Hepatocyte (in vitro differentiated cells): Measurements from ENCODE around the gene RAB11FIP4. TPM values are rescaled to one million over a fixed set of nuclear protein-coding genes. Genes with fewer than 3 reads are reported as not detected.

Source experiments
- DNase-seq: peaks from one replicate; pipeline ENCODE4 v3.0.0-alpha.2; 2016; ENCODE audit warnings: low spot score
- H2AFZ ChIP-seq: fragments of 200-600 bp; sonication (generic); 2 replicates; pipeline ENCODE4 v1.6.0; 2016; ENCODE audit warnings: antibody characterized with exemption, mild to moderate bottlenecking
- H3K27ac ChIP-seq: fragments of 200-600 bp; sonication (generic); 2 replicates; pipeline ENCODE4 v1.5.1; 2016; ENCODE audit warnings: mild to moderate bottlenecking
- H3K27me3 ChIP-seq: fragments of 200-600 bp; sonication (generic); 2 replicates; pipeline ENCODE4 v1.6.1; 2016
- H3K36me3 ChIP-seq: fragments of 200-600 bp; sonication (generic); replicated peaks from 2 replicates; pipeline ENCODE4 v1.5.1; 2016; ENCODE audit warnings: low read depth; ENCODE audit not compliant: insufficient read depth
- H3K4me1 ChIP-seq: fragments of 200-600 bp; sonication (generic); 2 replicates; pipeline ENCODE4 v1.5.1; 2016; ENCODE audit warnings: mild to moderate bottlenecking, moderate library complexity; ENCODE audit not compliant: insufficient read depth
- H3K4me2 ChIP-seq: fragments of 200-600 bp; sonication (generic); 2 replicates; pipeline ENCODE4 v1.6.0; 2016
- H3K4me3 ChIP-seq: fragments of 200-600 bp; sonication (generic); 2 replicates; pipeline ENCODE4 v1.5.1; 2016; ENCODE audit warnings: mild to moderate bottlenecking
- H3K79me2 ChIP-seq: fragments of 200-600 bp; sonication (generic); 2 replicates; pipeline ENCODE4 v1.6.0; 2017; ENCODE audit warnings: mild to moderate bottlenecking
- H3K9me2 ChIP-seq: fragments of 200-600 bp; sonication (generic); replicated peaks from 2 replicates; pipeline ENCODE4 v1.6.0; 2017; ENCODE audit warnings: mild to moderate bottlenecking; ENCODE audit not compliant: insufficient read depth
- H3K9me3 ChIP-seq: fragments of 200-600 bp; sonication (generic); 2 replicates; pipeline ENCODE4 v1.5.1; 2016; ENCODE audit warnings: low read depth, mild to moderate bottlenecking
- H4K20me1 ChIP-seq: fragments of 200-600 bp; sonication (generic); 2 replicates; pipeline ENCODE4 v1.6.0; 2016; ENCODE audit warnings: mild to moderate bottlenecking; ENCODE audit not compliant: insufficient read depth, poor library complexity, severe bottlenecking
- EZH2 ChIP-seq: fragments of 200-600 bp; sonication (generic); IDR thresholded peaks from 2 replicates; pipeline ENCODE4 v1.6.1; 2016; ENCODE audit warnings: antibody characterized with exemption, mild to moderate bottlenecking, borderline replicate concordance
- EZH2phosphoT487 ChIP-seq: fragments of 200-600 bp; sonication (generic); IDR thresholded peaks from one replicate; pipeline ENCODE4 v1.6.1; 2018; ENCODE audit warnings: antibody characterized with exemption, mild to moderate bottlenecking, low read depth, moderate library complexity; ENCODE audit not compliant: unreplicated experiment, severe bottlenecking
- WGBS: methylation state at CpG from one replicate; pipeline ENCODE4 v1.1.6; 2016; ENCODE audit warnings: low lambda C conversion rate; ENCODE audit errors: missing lambda C conversion rate; 5-methylcytosine and 5-hydroxymethylcytosine counted together
- polyA plus RNA-seq: library from polyadenylated mRNA; unstranded; fragments of >200 nt; fragmentation: Nextera tagmentation; extraction: Ambion mirVana; gene quantifications from 2 replicates; pipeline ENCODE4 v1.2.1, GENCODE V29; 2016
- total RNA-seq: library from RNA; depleted of rRNA; stranded (reverse); fragments of >200 nt; gene quantifications from 2 replicates; pipeline ENCODE4 v1.2.3, GENCODE V29; 2014
- TF ChIP-seq, protein P1 (sequence below): fragments of 200-600 bp; sonication (generic); IDR thresholded peaks from 2 replicates; pipeline ENCODE4 v1.5.1; 2016; ENCODE audit warnings: antibody characterized with exemption, mild to moderate bottlenecking; ENCODE audit not compliant: poor library complexity

RAB11FIP4 gene
- total and polyA plus RNA-seq, 2 experiments from 2014 or later, result 25.8 to 35.6 TPM

DNA sequence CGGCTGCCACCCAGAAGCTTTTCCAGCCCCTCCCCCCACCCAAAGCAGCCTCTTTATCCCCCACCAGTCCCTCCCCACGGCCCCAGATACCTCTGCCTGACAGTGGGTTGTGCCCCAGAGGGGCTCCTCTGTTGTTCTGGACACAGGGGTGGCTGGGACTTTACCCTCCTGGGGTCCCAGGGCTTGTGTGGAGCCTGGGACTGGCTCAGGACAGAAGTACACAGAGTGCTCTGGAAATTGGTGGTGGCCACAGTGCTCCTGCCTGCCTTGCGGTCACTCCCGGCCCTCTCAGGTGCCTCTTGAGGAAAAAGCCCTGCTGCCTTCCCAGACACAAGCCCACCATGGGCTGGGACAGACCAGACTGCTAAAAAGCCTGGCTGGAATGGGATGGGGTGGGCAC is 68.2 kb downstream of the RAB11FIP4 start:
- no peaks in the 10 kb centered on the region for H3K36me3 ChIP-seq
- TF ChIP-seq, protein P1, sequence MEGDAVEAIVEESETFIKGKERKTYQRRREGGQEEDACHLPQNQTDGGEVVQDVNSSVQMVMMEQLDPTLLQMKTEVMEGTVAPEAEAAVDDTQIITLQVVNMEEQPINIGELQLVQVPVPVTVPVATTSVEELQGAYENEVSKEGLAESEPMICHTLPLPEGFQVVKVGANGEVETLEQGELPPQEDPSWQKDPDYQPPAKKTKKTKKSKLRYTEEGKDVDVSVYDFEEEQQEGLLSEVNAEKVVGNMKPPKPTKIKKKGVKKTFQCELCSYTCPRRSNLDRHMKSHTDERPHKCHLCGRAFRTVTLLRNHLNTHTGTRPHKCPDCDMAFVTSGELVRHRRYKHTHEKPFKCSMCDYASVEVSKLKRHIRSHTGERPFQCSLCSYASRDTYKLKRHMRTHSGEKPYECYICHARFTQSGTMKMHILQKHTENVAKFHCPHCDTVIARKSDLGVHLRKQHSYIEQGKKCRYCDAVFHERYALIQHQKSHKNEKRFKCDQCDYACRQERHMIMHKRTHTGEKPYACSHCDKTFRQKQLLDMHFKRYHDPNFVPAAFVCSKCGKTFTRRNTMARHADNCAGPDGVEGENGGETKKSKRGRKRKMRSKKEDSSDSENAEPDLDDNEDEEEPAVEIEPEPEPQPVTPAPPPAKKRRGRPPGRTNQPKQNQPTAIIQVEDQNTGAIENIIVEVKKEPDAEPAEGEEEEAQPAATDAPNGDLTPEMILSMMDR, result no peak
- TF ChIP-seq EZH2phosphoT487 (no peak), EZH2 (no peak)
- no peaks in the 10 kb centered on the region for H3K9me3 ChIP-seq
- no peaks in the 10 kb centered on the region for H4K20me1 ChIP-seq
- DNase-seq, result no peak
- no peak overlapping the region for H3K4me2 ChIP-seq
- WGBS, result 62% methylated on average over 4 of the region's 4 CpGs
- no peaks in the 10 kb centered on the region for H3K9me2 ChIP-seq
- peaks cover 2% of the 10 kb centered on the region for H3K4me1 ChIP-seq
- no peak overlapping the region for H2AFZ ChIP-seq
- no peaks in the 10 kb centered on the region for H3K79me2 ChIP-seq
- no peak overlapping the region for H3K4me3 ChIP-seq
- H3K27ac ChIP-seq, result no peak overlapping the region
- H3K27me3 ChIP-seq, result no peaks in the 10 kb centered on the region

DNA sequence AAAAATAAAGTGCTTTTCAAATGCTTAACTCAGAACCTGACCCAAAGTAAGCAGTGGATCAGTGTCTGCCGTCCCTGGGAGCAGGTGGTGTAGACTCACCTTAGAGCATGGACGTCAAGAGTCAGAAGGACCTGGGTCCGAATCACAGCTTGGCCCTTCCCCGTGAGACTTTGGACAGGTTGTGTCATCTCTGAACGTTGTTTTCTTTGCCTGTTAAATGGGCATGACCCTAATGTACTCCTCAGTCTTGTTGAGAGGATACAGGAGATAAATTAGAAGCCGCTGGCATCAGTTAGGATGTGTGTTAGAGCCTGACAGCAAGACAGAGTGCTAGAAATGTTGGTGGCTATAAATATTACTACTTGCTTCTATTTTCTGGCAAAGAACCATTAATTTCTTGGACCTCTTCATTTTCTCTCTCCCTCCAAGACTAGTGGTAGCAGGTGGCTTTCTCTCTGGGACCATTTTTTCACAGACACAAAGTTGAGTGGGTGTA is 68.8 kb downstream of the RAB11FIP4 start:
- no peaks in the 10 kb centered on the region for H4K20me1 ChIP-seq
- H3K4me1 ChIP-seq, result peaks cover 2% of the 10 kb centered on the region
- no peak overlapping the region for H2AFZ ChIP-seq
- TF ChIP-seq EZH2 (no peak), EZH2phosphoT487 (no peak)
- TF ChIP-seq, protein P1, result no peak
- H3K4me3 ChIP-seq, result no peak overlapping the region
- no peak overlapping the region for H3K27ac ChIP-seq
- no peaks in the 10 kb centered on the region for H3K9me2 ChIP-seq
- H3K79me2 ChIP-seq, result no peaks in the 10 kb centered on the region
- H3K4me2 ChIP-seq, result no peak overlapping the region
- DNase-seq, result no peak
- no peaks in the 10 kb centered on the region for H3K9me3 ChIP-seq
- no peaks in the 10 kb centered on the region for H3K36me3 ChIP-seq
- WGBS, result 87% methylated on average over 6 of the region's 6 CpGs
- no peaks in the 10 kb centered on the region for H3K27me3 ChIP-seq

DNA sequence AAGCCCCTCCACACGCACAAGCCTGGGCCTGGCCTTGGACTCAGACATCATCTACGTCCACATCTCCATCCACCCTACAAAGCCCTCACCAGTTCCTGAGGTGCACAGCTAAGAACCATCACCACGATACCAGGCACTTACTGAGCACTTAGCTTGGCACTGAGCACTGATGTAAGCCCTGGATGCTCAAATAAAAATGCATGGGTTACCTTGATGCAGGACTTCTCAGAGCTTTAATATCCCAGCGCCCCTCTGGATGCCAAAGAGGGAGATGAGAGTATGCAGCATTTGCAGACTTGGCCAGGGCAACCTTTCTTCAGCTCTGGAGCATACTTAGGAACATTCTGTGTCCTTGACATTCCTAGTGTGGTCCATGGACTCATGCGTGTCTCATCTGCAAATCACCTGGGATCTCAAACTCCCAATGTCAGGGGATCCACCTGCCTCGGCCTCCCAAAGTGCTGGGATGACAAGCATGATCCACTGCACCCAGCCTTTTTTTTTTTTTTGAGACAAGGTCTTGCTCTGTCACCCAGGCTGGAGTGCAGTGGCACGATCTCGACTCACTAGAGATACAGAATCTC is 69.8 kb downstream of the RAB11FIP4 start:
- Histone ChIP-seq H3K4me1 (peaks cover 2% of the 10 kb centered on the region), H3K36me3 (no peaks in the 10 kb centered on the region), H4K20me1 (no peaks in the 10 kb centered on the region), H3K9me3 (no peaks in the 10 kb centered on the region), H3K27ac (no peak overlapping the region), H3K79me2 (no peaks in the 10 kb centered on the region), H2AFZ (no peak overlapping the region), H3K4me2 (no peak overlapping the region), H3K4me3 (no peak overlapping the region), H3K9me2 (no peaks in the 10 kb centered on the region), H3K27me3 (no peaks in the 10 kb centered on the region)
- WGBS, result 92% methylated on average over 8 of the region's 8 CpGs
- DNase-seq, result no peak
- TF ChIP-seq, protein P1, result no peak
- TF ChIP-seq EZH2 (no peak), EZH2phosphoT487 (no peak)

DNA sequence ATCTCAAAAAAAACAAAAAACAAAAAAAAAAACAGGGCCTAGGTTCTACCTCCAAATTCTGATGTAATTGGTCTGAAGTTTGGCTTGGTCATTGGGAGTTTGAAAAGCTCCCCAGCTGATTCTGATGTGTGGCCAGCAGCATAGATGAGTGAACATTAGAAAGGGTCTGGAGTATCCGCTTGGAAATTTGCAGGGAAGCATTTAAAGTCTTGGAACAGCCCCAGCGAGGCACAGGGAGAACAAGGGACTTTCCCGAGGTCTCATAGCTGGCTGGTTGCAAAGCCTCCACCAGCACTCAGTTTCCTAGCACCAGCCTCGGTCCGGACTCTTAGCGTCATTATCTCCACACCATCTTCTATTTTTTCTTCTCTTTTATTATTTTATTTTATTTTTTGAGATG is 70.8 kb downstream of the RAB11FIP4 start:
- Histone ChIP-seq H3K4me3 (no peak overlapping the region), H3K27ac (no peak overlapping the region), H3K79me2 (no peaks in the 10 kb centered on the region), H3K9me3 (no peaks in the 10 kb centered on the region), H3K4me1 (peaks cover 2% of the 10 kb centered on the region), H3K36me3 (no peaks in the 10 kb centered on the region), H3K27me3 (no peaks in the 10 kb centered on the region), H3K4me2 (no peak overlapping the region), H3K9me2 (no peaks in the 10 kb centered on the region), H2AFZ (no peak overlapping the region), H4K20me1 (no peaks in the 10 kb centered on the region)
- no peak for DNase-seq
- 97% methylated on average over 6 of the region's 6 CpGs for WGBS
- TF ChIP-seq EZH2phosphoT487, result no peak
- TF ChIP-seq EZH2, result no peak
- TF ChIP-seq, protein P1, result no peak
